Left colon (tissue), 2 donors: Measurements from ENCODE around the gene HMG20A. TPM values are rescaled to one million over a fixed set of nuclear protein-coding genes. Genes with fewer than 3 reads are reported as not detected.

ENCODE experiments used
- ATAC-seq: fragments of 200-7000 bp; cut with Tn5 transposase; one replicate; pipeline ENCODE4 v1.9.1; 2020; ENCODE audit warnings: mild to moderate bottlenecking, moderate library complexity
- DNase-seq, 2 donors: peaks; one replicate each; pipeline ENCODE4 v3.0.0-alpha.2; 2020
- intact Hi-C, 2 donors: fragments of 100-400 bp; cut with DNase I in 1 of 2; cut with micrococcal nuclease in 1 of 2; formaldehyde crosslinking; loops; one replicate each; pipeline versions ENCODE4 v1.11.2 to v1.14.0; 2022; cut with DNase I, micrococcal nuclease
- total RNA-seq, 2 donors: library from RNA; stranded (reverse); fragmentation: NEBNext Ultra II Directional; extraction: Animal tissue kit (Norgen Biotek cat#: 25700); gene quantifications; one replicate each; pipeline ENCODE4 v1.2.1, GENCODE V29; 2021
- donor health status: DM: no; HTN: no; CAD: no.
- donor health status: DM: yes; HTN: yes; CAD: no.

Gene HMG20A
- total RNA-seq, 2 donors from 2014 or later = 30.6 to 31.6 TPM

GRCh38 chr15:77506311-77507142 is 85.8 kb downstream of the HMG20A start:
- DNase-seq (peak; percentile 55 to 69), ATAC-seq (peak; percentile 71)
- intact Hi-C loops = no loop called here

GRCh38 chr15:77507143-77507897 is 86.6 kb downstream of the HMG20A start:
- intact Hi-C loops = no loop called here

GRCh38 chr15:77507911-77508310 is 87.2 kb downstream of the HMG20A start:
- intact Hi-C loops = no loop called here
- peak; percentile 53 for ATAC-seq
- DNase-seq = peak in 1 of 2 donors; percentile 23

More at GRCh38 chr15:77507143-77507897, 86.6 kb downstream of the HMG20A start:
- DNase-seq = peak; percentile 52 to 73
- ATAC-seq = peak; percentile 65

- ATAC-seq (no peak), DNase-seq (peak in 1 of 2 donors; percentile 18)
- intact Hi-C loops = no loop called here
These were observed 88.0 kb downstream of the HMG20A start for GRCh38 chr15:77508541-77509243.

GRCh38 chr15:77510066-77511057 is 89.7 kb downstream of the HMG20A start:
- intact Hi-C loops = no loop called here
- DNase-seq (no peak), ATAC-seq (no peak)

GRCh38 chr15:77511869-77512268 is 91.2 kb downstream of the HMG20A start:
- ATAC-seq (no peak), DNase-seq (no peak)
- intact Hi-C loops = no loop called here

GRCh38 chr15:77513226-77513625 is 92.5 kb downstream of the HMG20A start:
- ATAC-seq = no peak
- no peak for DNase-seq
- intact Hi-C loops = no loop called here

- DNase-seq (no peak), ATAC-seq (no peak)
- intact Hi-C loops = no loop called here
These were observed 94.1 kb downstream of the HMG20A start for GRCh38 chr15:77514641-77515402.

- intact Hi-C loops = no loop called here
- ATAC-seq (no peak), DNase-seq (no peak)
These were observed 94.9 kb downstream of the HMG20A start for GRCh38 chr15:77515613-77516012.

GRCh38 chr15:77516076-77516475 is 95.4 kb downstream of the HMG20A start:
- ATAC-seq (no peak), DNase-seq (no peak)
- intact Hi-C loops = no loop called here

- ATAC-seq = no peak
- intact Hi-C loops = no loop called here
- no peak for DNase-seq
These were observed 96.1 kb downstream of the HMG20A start for GRCh38 chr15:77516786-77517185.

GRCh38 chr15:77517579-77517978 is 96.9 kb downstream of the HMG20A start:
- ATAC-seq (no peak), DNase-seq (no peak)
- intact Hi-C loops = no loop called here

- ATAC-seq (no peak), DNase-seq (no peak)
- intact Hi-C loops = no loop called here
These were observed 97.8 kb downstream of the HMG20A start for GRCh38 chr15:77518458-77518857.

- intact Hi-C loops = no loop called here
- no peak for ATAC-seq
- no peak for DNase-seq
These were observed 98.9 kb downstream of the HMG20A start for GRCh38 chr15:77519540-77519939.

- intact Hi-C loops = no loop called here
- DNase-seq = no peak
- no peak for ATAC-seq
These were observed 100.5 kb downstream of the HMG20A start for GRCh38 chr15:77521206-77521605.

GRCh38 chr15:77525400-77525811 is 104.7 kb downstream of the HMG20A start:
- DNase-seq (peak in 1 of 2 donors; percentile 10), ATAC-seq (no peak)
- intact Hi-C loops = no loop called here

GRCh38 chr15:77525907-77526594 is 105.4 kb downstream of the HMG20A start:
- intact Hi-C loops = no loop called here
- ATAC-seq (no peak), DNase-seq (peak in 1 of 2 donors; percentile 10)
